Sigmoid colon (tissue), 7 donors: ENCODE measurements around the gene SDK2. TPM values are rescaled to one million over a fixed set of nuclear protein-coding genes. Genes with fewer than 3 reads are reported as not detected.

Source experiments
- DNase-seq: peaks from one replicate; pipeline ENCODE4 v3.0.0-alpha.2; 2019
- H3K27ac ChIP-seq, 4 donors: fragments of 200-600 bp; sonication (generic); one replicate each; pipeline ENCODE4 v1.5.1; 2016 to 2019; ENCODE audit warnings: mild to moderate bottlenecking in 1 of 4
- H3K27me3 ChIP-seq, 3 donors: fragments of 200-600 bp; sonication (generic); one replicate each; pipeline ENCODE4 v1.5.1; 2019; ENCODE audit warnings: mild to moderate bottlenecking in 1 of 3
- H3K36me3 ChIP-seq, 4 donors: fragments of 200-600 bp; sonication (generic); one replicate each; pipeline ENCODE4 v1.5.1; 2016 to 2019
- H3K4me1 ChIP-seq, 4 donors: fragments of 200-600 bp; sonication (generic); one replicate each; pipeline ENCODE4 v1.5.1; 2017 to 2019
- H3K4me3 ChIP-seq, 4 donors: fragments of 200-600 bp; sonication (generic); one replicate each; pipeline ENCODE4 v1.5.1; 2017 to 2019; ENCODE audit warnings: mild to moderate bottlenecking in 2 of 4, moderate library complexity in 1 of 4
- H3K9me3 ChIP-seq, 4 donors: fragments of 200-600 bp in 3 of 4; sonication (generic) in 3 of 4; one replicate each; pipeline versions ENCODE4 v1.5.1 to v1.6.1; 2013 to 2019
- EP300 ChIP-seq, 4 donors: sonication (generic); formaldehyde crosslinking; IDR thresholded peaks; one replicate each; pipeline ENCODE4 v1.6.1; 2017; ENCODE audit warnings: antibody characterized with exemption in 4 of 4
- POLR2A ChIP-seq, 2 donors: fragments of 450-650 bp; IDR thresholded peaks; one replicate each; pipeline ENCODE4 v1.6.1; 2016; ENCODE audit warnings: antibody characterized with exemption in 2 of 2, mild to moderate bottlenecking in 2 of 2, moderate library complexity in 2 of 2
- POLR2AphosphoS5 ChIP-seq, 4 donors: sonication (generic); formaldehyde crosslinking; IDR thresholded peaks; one replicate each; pipeline ENCODE4 v1.6.1; 2017; ENCODE audit warnings: antibody characterized with exemption in 4 of 4
- WGBS, 2 donors: extraction: QIAGEN DNeasy Blood & Tissue Kit; methylation state at CpG; one replicate each; pipeline ENCODE4 v1.1.7; 2013; 5-methylcytosine and 5-hydroxymethylcytosine counted together
- intact Hi-C: fragments of 100-400 bp; cut with DNase I; formaldehyde crosslinking; loops from one replicate; pipeline ENCODE4 v1.15.1; 2023
- polyA plus RNA-seq, 3 donors: library from polyadenylated mRNA; stranded (reverse); fragments of 200-250 nt; gene quantifications; one replicate each; pipeline ENCODE4 v1.2.3, GENCODE V29; 2013
- total RNA-seq, 4 donors: library from RNA; depleted of rRNA; stranded (reverse); fragments of >200 nt; gene quantifications; one replicate each; pipeline ENCODE4 v1.1.0, GENCODE V29; 2016
- TF ChIP-seq, protein P1 (sequence below), 4 experiments: fragments of 450-650 bp in 3 of 4; fragments of 200-600 bp in 1 of 4; IDR thresholded peaks; one replicate each; pipeline ENCODE4 v1.5.1; 2016 to 2019; ENCODE audit warnings: antibody characterized with exemption in 4 of 4, mild to moderate bottlenecking in 3 of 4, moderate library complexity in 2 of 4
- donor health status: healthy with polysubstance abuse.
- donor health status: Bipolar disorder and iron deficiency.
- donor health status: healthy.

The SDK2 gene
- total and polyA plus RNA-seq, 7 donors: under 0.01 to 1.9 (median 0.71) TPM

- H3K4me1 ChIP-seq: no peaks in the 10 kb centered on the region
- no peaks in the 10 kb centered on the region for H3K9me3 ChIP-seq
- no peak overlapping the region for H3K27ac ChIP-seq
- no peak for DNase-seq
- WGBS, 2 donors: 91 to 92% methylated on average over 24 of the region's 24 CpGs
- no peaks in the 10 kb centered on the region for H3K36me3 ChIP-seq
- no peak overlapping the region for H3K4me3 ChIP-seq
- no peak for TF ChIP-seq POLR2A (IDR thresholded peaks at IDR 0.05)
- no peak for TF ChIP-seq EP300 (IDR thresholded peaks at IDR 0.05)
- TF ChIP-seq, protein P1, sequence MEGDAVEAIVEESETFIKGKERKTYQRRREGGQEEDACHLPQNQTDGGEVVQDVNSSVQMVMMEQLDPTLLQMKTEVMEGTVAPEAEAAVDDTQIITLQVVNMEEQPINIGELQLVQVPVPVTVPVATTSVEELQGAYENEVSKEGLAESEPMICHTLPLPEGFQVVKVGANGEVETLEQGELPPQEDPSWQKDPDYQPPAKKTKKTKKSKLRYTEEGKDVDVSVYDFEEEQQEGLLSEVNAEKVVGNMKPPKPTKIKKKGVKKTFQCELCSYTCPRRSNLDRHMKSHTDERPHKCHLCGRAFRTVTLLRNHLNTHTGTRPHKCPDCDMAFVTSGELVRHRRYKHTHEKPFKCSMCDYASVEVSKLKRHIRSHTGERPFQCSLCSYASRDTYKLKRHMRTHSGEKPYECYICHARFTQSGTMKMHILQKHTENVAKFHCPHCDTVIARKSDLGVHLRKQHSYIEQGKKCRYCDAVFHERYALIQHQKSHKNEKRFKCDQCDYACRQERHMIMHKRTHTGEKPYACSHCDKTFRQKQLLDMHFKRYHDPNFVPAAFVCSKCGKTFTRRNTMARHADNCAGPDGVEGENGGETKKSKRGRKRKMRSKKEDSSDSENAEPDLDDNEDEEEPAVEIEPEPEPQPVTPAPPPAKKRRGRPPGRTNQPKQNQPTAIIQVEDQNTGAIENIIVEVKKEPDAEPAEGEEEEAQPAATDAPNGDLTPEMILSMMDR (IDR thresholded peaks at IDR 0.05): no peak
- no peak for TF ChIP-seq POLR2AphosphoS5 (IDR thresholded peaks at IDR 0.05)
- H3K27me3 ChIP-seq: no peaks in the 10 kb centered on the region
- intact Hi-C loops: no loop called here
Measured at GRCh38 chr17:73391331-73392265, 252.6 kb downstream of the SDK2 start.

DNA sequence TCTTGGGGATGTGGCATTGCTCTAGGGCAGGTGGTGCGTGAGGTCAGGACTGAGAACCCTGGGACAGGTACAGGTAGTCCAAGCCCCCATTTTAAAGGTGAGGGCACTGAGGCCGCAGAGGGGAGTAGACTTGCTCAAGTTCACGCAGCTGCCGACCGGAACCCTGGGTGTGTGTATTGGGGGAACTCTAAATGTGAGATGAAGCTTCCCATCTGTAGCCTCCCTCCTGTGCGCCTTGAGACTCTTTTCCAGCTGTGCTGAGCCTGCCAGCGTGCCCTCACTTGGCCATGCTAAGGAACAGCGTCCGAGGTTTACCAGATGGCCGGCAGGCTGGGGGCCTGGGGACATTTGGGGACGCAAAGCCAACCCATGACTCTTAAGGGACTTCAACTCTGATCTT lies 253.4 kb downstream of the SDK2 start:
- intact Hi-C loops: no loop called here
- DNase-seq: no peak
- no peaks in the 10 kb centered on the region for H3K9me3 ChIP-seq
- H3K27ac ChIP-seq: no peak overlapping the region
- H3K4me1 ChIP-seq: no peaks in the 10 kb centered on the region
- H3K27me3 ChIP-seq: no peaks in the 10 kb centered on the region
- H3K4me3 ChIP-seq: no peak overlapping the region
- no peaks in the 10 kb centered on the region for H3K36me3 ChIP-seq
- 93 to 96% methylated on average over 11 of the region's 11 CpGs for WGBS, 2 donors
- TF ChIP-seq POLR2A (IDR thresholded peaks at IDR 0.05): no peak
- TF ChIP-seq, protein P1 (IDR thresholded peaks at IDR 0.05): no peak
- TF ChIP-seq POLR2AphosphoS5 (IDR thresholded peaks at IDR 0.05): no peak
- no peak for TF ChIP-seq EP300 (IDR thresholded peaks at IDR 0.05)

DNA sequence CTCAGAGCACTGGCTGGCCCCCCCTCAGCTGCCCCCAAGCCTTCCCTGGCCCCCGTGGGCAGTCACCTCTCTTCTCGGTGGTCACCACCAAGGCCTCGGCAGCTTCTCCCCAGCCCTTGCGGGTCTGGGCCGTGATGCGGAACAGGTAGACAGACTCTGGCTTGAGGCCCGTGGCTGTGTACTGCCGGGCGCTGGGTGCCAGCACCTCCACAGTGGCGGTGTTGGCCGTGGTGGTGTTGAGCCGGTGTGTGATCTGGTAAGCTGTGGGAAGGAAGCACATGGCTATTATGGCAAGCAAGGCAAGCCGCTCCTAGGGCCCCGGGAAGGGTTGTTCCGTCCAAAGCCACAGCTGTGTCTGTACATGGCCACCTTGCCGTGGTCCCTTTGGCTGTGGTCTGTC lies 254.0 kb downstream of the SDK2 start:
- Histone ChIP-seq H3K4me3 (no peak overlapping the region), H3K36me3 (no peaks in the 10 kb centered on the region), H3K4me1 (no peaks in the 10 kb centered on the region), H3K9me3 (no peaks in the 10 kb centered on the region), H3K27me3 (no peaks in the 10 kb centered on the region), H3K27ac (no peak overlapping the region)
- no peak for TF ChIP-seq POLR2AphosphoS5 (IDR thresholded peaks at IDR 0.05)
- intact Hi-C loops: no loop called here
- DNase-seq: no peak
- WGBS, 2 donors: 95 to 97% methylated on average over 16 of the region's 16 CpGs

DNA sequence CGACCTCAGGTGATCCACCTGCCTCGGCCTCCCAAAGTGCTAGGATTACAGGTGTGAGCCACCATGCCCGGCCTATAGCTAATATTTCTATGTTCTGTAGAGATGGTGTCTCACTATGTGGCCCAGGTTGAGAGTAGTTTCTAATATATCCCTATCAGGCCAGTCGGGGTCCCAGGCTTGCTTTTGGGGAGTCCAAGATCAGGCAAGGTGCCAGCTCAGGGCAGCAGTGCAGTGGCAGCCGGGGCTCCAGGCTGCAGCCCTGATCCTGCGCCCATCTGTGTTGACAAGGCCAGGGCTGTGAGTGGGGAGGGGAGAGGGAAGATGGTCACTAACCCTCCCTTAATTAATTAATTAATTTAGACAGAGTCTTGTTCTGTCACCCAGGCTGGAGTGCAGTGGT lies 254.8 kb downstream of the SDK2 start:
- H3K27ac ChIP-seq: no peak overlapping the region
- H3K27me3 ChIP-seq: no peaks in the 10 kb centered on the region
- no peaks in the 10 kb centered on the region for H3K4me1 ChIP-seq
- no peaks in the 10 kb centered on the region for H3K9me3 ChIP-seq
- no peaks in the 10 kb centered on the region for H3K36me3 ChIP-seq
- 92 to 96% methylated on average over 6 of the region's 6 CpGs for WGBS, 2 donors
- DNase-seq: no peak
- intact Hi-C loops: no loop called here
- no peak overlapping the region for H3K4me3 ChIP-seq
- TF ChIP-seq, protein P1 (IDR thresholded peaks at IDR 0.05): no peak
- no peak for TF ChIP-seq POLR2A (IDR thresholded peaks at IDR 0.05)
- no peak for TF ChIP-seq POLR2AphosphoS5 (IDR thresholded peaks at IDR 0.05)
- TF ChIP-seq EP300 (IDR thresholded peaks at IDR 0.05): no peak

DNA sequence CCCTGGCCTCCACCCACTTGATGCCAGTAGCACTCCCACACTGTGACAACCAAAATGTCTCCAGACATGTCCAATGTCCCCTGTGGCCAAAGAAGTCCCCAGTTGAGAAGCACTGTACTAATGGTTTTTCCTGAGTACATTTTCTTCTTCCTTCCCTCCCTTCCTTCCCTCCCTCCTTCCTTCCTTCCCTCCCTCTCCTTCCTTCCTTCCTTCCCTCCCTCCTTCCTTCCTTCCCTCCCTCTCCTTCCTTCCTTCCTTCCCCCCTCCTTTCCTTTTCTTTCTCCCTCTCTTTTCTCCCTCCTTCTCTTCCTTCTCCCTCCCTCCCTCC lies 255.7 kb downstream of the SDK2 start:
- DNase-seq: no peak
- H3K27ac ChIP-seq: no peak overlapping the region
- H3K36me3 ChIP-seq: no peaks in the 10 kb centered on the region
- TF ChIP-seq POLR2A (IDR thresholded peaks at IDR 0.05): no peak
- TF ChIP-seq, protein P1 (IDR thresholded peaks at IDR 0.05): no peak
- TF ChIP-seq EP300 (IDR thresholded peaks at IDR 0.05): no peak
- TF ChIP-seq POLR2AphosphoS5 (IDR thresholded peaks at IDR 0.05): no peak
- no peaks in the 10 kb centered on the region for H3K9me3 ChIP-seq
- intact Hi-C loops: no loop called here
- no peaks in the 10 kb centered on the region for H3K27me3 ChIP-seq
- no peak overlapping the region for H3K4me3 ChIP-seq
- H3K4me1 ChIP-seq: no peaks in the 10 kb centered on the region
